Keratinocyte (primary cell): ENCODE data around the gene CARD18. TPM values are rescaled to one million over a fixed set of nuclear protein-coding genes. Genes with fewer than 3 reads are reported as not detected.

Source experiments
- DNase-seq: peaks from one replicate; pipeline ENCODE4 v3.0.0-alpha.2; 2011; ENCODE audit warnings: low read depth, missing footprints, low spot score
- FAIRE-seq: peaks from 2 replicates; lab custom pipeline; 2011; peaks lifted over from hg19 to GRCh38; lab: Jason Lieb, UNC
- H2AFZ ChIP-seq: 2 replicates; pipeline ENCODE4 v1.6.0; 2012; ENCODE audit warnings: low read length, control low read depth, inconsistent platforms; ENCODE audit not compliant: control insufficient read depth
- H3K27ac ChIP-seq: 2 replicates; pipeline ENCODE4 v1.5.1; 2011; ENCODE audit warnings: low read length; ENCODE audit not compliant: control insufficient read depth, insufficient read depth
- H3K27me3 ChIP-seq: 3 replicates; pipeline ENCODE4 v1.6.0; 2011; ENCODE audit warnings: low read length; ENCODE audit not compliant: control insufficient read depth, insufficient read depth; ENCODE audit errors: extremely low read depth
- H3K36me3 ChIP-seq, 2 experiments: 2 replicates in 1 of 2; 3 replicates in 1 of 2; pipeline ENCODE4 v1.5.1; 2011; ENCODE audit warnings: low read length in 2 of 2, mild to moderate bottlenecking in 1 of 2; ENCODE audit not compliant: control insufficient read depth in 2 of 2, insufficient read depth in 2 of 2; ENCODE audit errors: extremely low read depth in 1 of 2
- H3K4me1 ChIP-seq: 3 replicates; pipeline ENCODE4 v1.5.1; 2011; ENCODE audit warnings: low read length; ENCODE audit not compliant: control insufficient read depth, insufficient read depth; ENCODE audit errors: extremely low read depth
- H3K4me2 ChIP-seq: 3 replicates; pipeline ENCODE4 v1.6.0; 2011; ENCODE audit warnings: low read depth, low read length; ENCODE audit not compliant: control insufficient read depth, insufficient read depth; ENCODE audit errors: extremely low read depth
- H3K4me3 ChIP-seq, 3 experiments: fragments of 200-600 bp in 1 of 3; sonication (generic) in 1 of 3; 2 replicates in 2 of 3; 3 replicates in 1 of 3; pipeline ENCODE4 v1.5.1; 2011 to 2016; ENCODE audit warnings: low read length in 3 of 3, mild to moderate bottlenecking in 3 of 3, control low read depth in 2 of 3, inconsistent platforms in 1 of 3, low read depth in 1 of 3, mixed read lengths in 1 of 3, mixed run types in 1 of 3, moderate library complexity in 1 of 3; ENCODE audit not compliant: control insufficient read depth in 2 of 3, insufficient read depth in 2 of 3; ENCODE audit errors: extremely low read depth in 1 of 3
- H3K79me2 ChIP-seq: 2 replicates; pipeline ENCODE4 v1.6.0; 2012; ENCODE audit warnings: low read length; ENCODE audit not compliant: control insufficient read depth, insufficient read depth
- H3K9ac ChIP-seq: 3 replicates; pipeline ENCODE4 v1.6.0; 2011; ENCODE audit warnings: low read length; ENCODE audit not compliant: control insufficient read depth, insufficient read depth; ENCODE audit errors: extremely low read depth
- H3K9me1 ChIP-seq: 3 replicates; pipeline ENCODE4 v1.6.0; 2011; ENCODE audit warnings: low read length; ENCODE audit not compliant: control insufficient read depth, insufficient read depth; ENCODE audit errors: extremely low read depth
- H3K9me3 ChIP-seq: 2 replicates; pipeline ENCODE4 v1.5.1; 2012; ENCODE audit warnings: low read depth, low read length; ENCODE audit not compliant: control insufficient read depth
- H4K20me1 ChIP-seq: 3 replicates; pipeline ENCODE4 v1.6.0; 2011; ENCODE audit warnings: low read length; ENCODE audit not compliant: control insufficient read depth, insufficient read depth; ENCODE audit errors: extremely low read depth
- CTCF ChIP-seq, 3 experiments: IDR thresholded peaks in 1 of 3; conservative IDR thresholded peaks in 1 of 3; optimal IDR thresholded peaks in 1 of 3; 2 replicates in 2 of 3; 3 replicates in 1 of 3; pipeline versions ENCODE3 to v1.5.1; 2011; ENCODE audit warnings: low read length in 3 of 3, mild to moderate bottlenecking in 3 of 3, moderate library complexity in 2 of 3, control low read depth in 1 of 3, inconsistent platforms in 1 of 3; ENCODE audit not compliant: insufficient read depth in 2 of 3; ENCODE audit errors: extremely low read depth in 1 of 3
- EZH2 ChIP-seq: IDR thresholded peaks from one replicate; pipeline ENCODE4 v1.6.1; 2012; ENCODE audit warnings: inconsistent platforms, mild to moderate bottlenecking, low read length, moderate library complexity
- dilution Hi-C: fragments of 300-500 bp; cut with MboI; formaldehyde crosslinking; loops from one replicate; pipeline ENCODE4 v1.7.0; 2020; ENCODE audit warnings: low sequenced_read_pairs; ENCODE audit not compliant: extremely low pct_ligation_motif_present
- polyA plus RNA-seq, 5 experiments: library from polyadenylated mRNA; depleted of rRNA in 3 of 5; stranded (reverse) in 3 of 5; stranded (forward) in 1 of 5; unstranded in 1 of 5; fragments of >200 nt; gene quantifications; 1 replicate in 1 of 5; 2 replicates in 3 of 5; 3 replicates in 1 of 5; pipeline versions ENCODE4 v1.2.1 to v1.2.3, GENCODE V29; 2011 to 2012; ENCODE audit warnings: missing spikeins in 2 of 5, low read depth in 1 of 5, low replicate concordance in 1 of 5

The CARD18 gene
- polyA plus RNA-seq, 1 donor (not counting 4 experiments of a cell fraction or from before 2014, with no cell fraction given): 10.4 TPM

- Histone ChIP-seq H3K9ac (peak overlapping the region; percentile 49), H3K4me2 (peak overlapping the region; percentile 68), H3K9me3 (no peaks in the 10 kb centered on the region), H3K36me3 (no peaks in the 10 kb centered on the region), H2AFZ (peak overlapping the region; percentile 78), H3K27ac (peak overlapping the region; percentile 33), H3K79me2 (no peaks in the 10 kb centered on the region), H4K20me1 (no peaks in the 10 kb centered on the region), H3K4me1 (peaks cover 16% of the 10 kb centered on the region), H3K27me3 (no peaks in the 10 kb centered on the region), H3K9me1 (no peaks in the 10 kb centered on the region), H3K4me3 (peak overlapping the region in 2 of 3 experiments; percentile 6 to 37)
- TF ChIP-seq EZH2: no peak
- TF ChIP-seq CTCF (optimal IDR thresholded peaks at IDR 0.05 in 1 of 3, IDR thresholded peaks at IDR 0.05 in 1 of 3, conservative IDR thresholded peaks at IDR 0.05 in 1 of 3; ENCODE audit: extremely low read depth in 1 of 3, insufficient read depth in 2 of 3, low read length in 3 of 3): no peak
- dilution Hi-C loops: no loop called here
- DNase-seq (no peak), FAIRE-seq (peak; percentile 90)
These were observed 29.5 kb downstream of the CARD18 start for GRCh38 chr11:105109855-105110687.

- Histone ChIP-seq H3K9me3 (no peaks in the 10 kb centered on the region), H3K9ac (no peak overlapping the region), H3K9me1 (no peaks in the 10 kb centered on the region), H3K36me3 (no peaks in the 10 kb centered on the region), H3K27ac (no peak overlapping the region), H3K27me3 (no peaks in the 10 kb centered on the region), H2AFZ (peak overlapping the region; percentile 43), H3K79me2 (no peaks in the 10 kb centered on the region), H3K4me1 (peaks cover 16% of the 10 kb centered on the region), H3K4me3 (no peak overlapping the region), H3K4me2 (peak overlapping the region; percentile 37), H4K20me1 (no peaks in the 10 kb centered on the region)
- dilution Hi-C loops: no loop called here
- DNase-seq (no peak), FAIRE-seq (no peak)
- TF ChIP-seq CTCF (optimal IDR thresholded peaks at IDR 0.05 in 1 of 3, IDR thresholded peaks at IDR 0.05 in 1 of 3, conservative IDR thresholded peaks at IDR 0.05 in 1 of 3; ENCODE audit: extremely low read depth in 1 of 3, insufficient read depth in 2 of 3, low read length in 3 of 3): no peak
These were observed 30.2 kb downstream of the CARD18 start for GRCh38 chr11:105109321-105109720.
